AG04450 (cell line): ENCODE data around the gene FCN2. TPM values are rescaled to one million over a fixed set of nuclear protein-coding genes. Genes with fewer than 3 reads are reported as not detected.

Experiments
- CTCF ChIA-PET: fragments of 300-600, 350-600 bp; formaldehyde crosslinking; extraction: SDS; loops from one replicate; lab custom pipeline; 2022; ENCODE audit warnings: antibody characterized with exemption, inconsistent platforms; lab: Charles Lee
- POLR2A ChIA-PET: fragments of 350-600 bp; formaldehyde crosslinking; extraction: SDS; loops from one replicate; lab custom pipeline; 2021; ENCODE audit warnings: antibody characterized with exemption, inconsistent platforms; lab: Yijun Ruan, JAX
- DNase-seq: peaks from one replicate; pipeline ENCODE4 v3.0.0-alpha.2; 2011; ENCODE audit warnings: low read depth, low spot score
- H3K27ac ChIP-seq: one replicate; pipeline ENCODE4 v1.5.1; 2012; ENCODE audit warnings: low read depth, low read length, control low read depth
- H3K27me3 ChIP-seq: one replicate; pipeline ENCODE4 v1.6.0; 2012; ENCODE audit warnings: low read length; ENCODE audit not compliant: control insufficient read depth, insufficient read depth
- H3K4me3 ChIP-seq: 2 replicates; pipeline ENCODE4 v1.5.1; 2011; ENCODE audit warnings: mild to moderate bottlenecking, low read depth, low read length, control low read depth
- H3K9me3 ChIP-seq: 2 replicates; pipeline ENCODE4 v1.5.1; 2012; ENCODE audit warnings: low read length; ENCODE audit not compliant: control insufficient read depth, insufficient read depth
- polyA plus RNA-seq: library from polyadenylated mRNA; depleted of rRNA; stranded (reverse); fragments of >200 nt; gene quantifications from 2 replicates; pipeline ENCODE4 v1.2.3, GENCODE V29; 2011; rRNA removed
- small RNA-seq: library from RNA; depleted of rRNA; stranded (forward); fragments of <200 nt; gene quantifications from one replicate; pipeline ENCODE3, GENCODE V24; 2012; ENCODE audit warnings: low read depth; ENCODE audit not compliant: insufficient read length
- TF ChIP-seq, protein P1 (sequence below): IDR thresholded peaks from 2 replicates; pipeline ENCODE4 v1.5.1; 2011; ENCODE audit warnings: low read depth, low read length, control low read depth, inconsistent platforms

FCN2 gene
- polyA plus RNA-seq, 1 experiment = not detected

GRCh38 chr9:134935056-134935640 is 54.5 kb downstream of the FCN2 start:
- no peaks in the 10 kb centered on the region for H3K9me3 ChIP-seq
- H3K27ac ChIP-seq = no peak overlapping the region
- TF ChIP-seq, protein P1, sequence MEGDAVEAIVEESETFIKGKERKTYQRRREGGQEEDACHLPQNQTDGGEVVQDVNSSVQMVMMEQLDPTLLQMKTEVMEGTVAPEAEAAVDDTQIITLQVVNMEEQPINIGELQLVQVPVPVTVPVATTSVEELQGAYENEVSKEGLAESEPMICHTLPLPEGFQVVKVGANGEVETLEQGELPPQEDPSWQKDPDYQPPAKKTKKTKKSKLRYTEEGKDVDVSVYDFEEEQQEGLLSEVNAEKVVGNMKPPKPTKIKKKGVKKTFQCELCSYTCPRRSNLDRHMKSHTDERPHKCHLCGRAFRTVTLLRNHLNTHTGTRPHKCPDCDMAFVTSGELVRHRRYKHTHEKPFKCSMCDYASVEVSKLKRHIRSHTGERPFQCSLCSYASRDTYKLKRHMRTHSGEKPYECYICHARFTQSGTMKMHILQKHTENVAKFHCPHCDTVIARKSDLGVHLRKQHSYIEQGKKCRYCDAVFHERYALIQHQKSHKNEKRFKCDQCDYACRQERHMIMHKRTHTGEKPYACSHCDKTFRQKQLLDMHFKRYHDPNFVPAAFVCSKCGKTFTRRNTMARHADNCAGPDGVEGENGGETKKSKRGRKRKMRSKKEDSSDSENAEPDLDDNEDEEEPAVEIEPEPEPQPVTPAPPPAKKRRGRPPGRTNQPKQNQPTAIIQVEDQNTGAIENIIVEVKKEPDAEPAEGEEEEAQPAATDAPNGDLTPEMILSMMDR = no peak
- H3K4me3 ChIP-seq = no peak overlapping the region
- CTCF ChIA-PET = no interaction called here
- H3K27me3 ChIP-seq = peaks cover 33% of the 10 kb centered on the region
- no peak for DNase-seq
- POLR2A ChIA-PET = no interaction called here

GRCh38 chr9:134935701-134936345 is 55.2 kb downstream of the FCN2 start:
- Histone ChIP-seq H3K27ac (no peak overlapping the region), H3K27me3 (peaks cover 36% of the 10 kb centered on the region), H3K4me3 (no peak overlapping the region), H3K9me3 (no peaks in the 10 kb centered on the region)
- CTCF ChIA-PET = no interaction called here
- TF ChIP-seq, protein P1 = no peak
- DNase-seq = no peak
- POLR2A ChIA-PET = no interaction called here

DNA sequence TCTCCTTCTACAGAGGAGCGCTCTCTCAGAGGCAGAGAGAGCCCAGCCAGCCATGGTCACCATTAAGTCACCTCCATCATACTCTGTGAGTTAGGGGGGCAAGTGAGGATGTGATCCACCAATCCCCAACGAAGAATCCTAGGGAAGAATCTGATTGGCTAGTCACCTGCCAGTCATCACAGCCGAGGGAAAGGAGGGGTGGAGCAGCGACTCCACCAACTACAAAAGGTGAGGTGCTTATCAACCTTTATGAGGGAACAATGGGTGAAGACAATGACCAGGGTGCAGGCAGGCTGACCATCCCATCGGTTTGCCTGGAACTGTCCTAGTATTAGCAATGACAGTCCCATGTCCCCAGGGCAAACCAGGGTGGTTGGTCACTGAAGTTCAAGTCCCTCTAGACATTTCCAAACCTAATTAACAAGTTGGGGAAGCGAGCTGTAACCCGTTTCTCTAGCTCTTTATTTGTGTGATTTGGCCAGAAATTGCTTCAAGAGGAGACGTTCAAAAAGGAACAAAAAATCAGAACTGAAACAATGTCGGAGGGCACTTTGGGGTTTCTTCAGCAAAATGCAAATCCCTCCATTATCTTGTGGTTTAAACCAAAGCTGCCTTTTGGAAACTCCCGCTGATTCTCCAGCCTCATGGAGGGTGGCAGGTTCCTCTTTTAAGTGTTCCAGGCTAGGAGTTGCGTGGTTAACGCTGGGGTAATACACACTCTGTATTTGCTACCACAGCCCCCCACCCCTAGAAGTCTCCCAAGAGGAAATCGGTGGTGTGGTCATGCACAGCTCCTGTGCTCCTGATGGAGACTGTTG is 55.9 kb downstream of the FCN2 start:
- Histone ChIP-seq H3K9me3 (no peaks in the 10 kb centered on the region), H3K27ac (no peak overlapping the region), H3K27me3 (peaks cover 39% of the 10 kb centered on the region), H3K4me3 (no peak overlapping the region)
- TF ChIP-seq, protein P1 = no peak
- ChIA-PET CTCF (no interaction called here), POLR2A (no interaction called here)
- no peak for DNase-seq

Small RNAs within 50 kb of the gene (small RNA-seq; reads per million reads assigned to genes)
- gene AL603650.1 = not detected
- not detected for gene MIR3689A
- not detected for gene MIR3689B
- not detected for gene MIR3689C
- not detected for gene MIR3689D1
- gene MIR3689D2 = not detected
- not detected for gene MIR3689E
- gene MIR3689F = not detected

Other genes with a start within 250 kb of the FCN2 start
- 73.3 and 91.7 TPM in 2 replicates for gene COL5A1, start 239.0 kb upstream of the FCN2 start, polyA plus RNA-seq
- gene FCN1, start 37.1 kb downstream of the FCN2 start, polyA plus RNA-seq = not detected in 2 replicates
- gene OLFM1, start 206.9 kb downstream of the FCN2 start, polyA plus RNA-seq = 0.11 and 0.16 TPM in 2 replicates